Keratinocyte (primary cell): ENCODE measurements around the gene CANT1.

ENCODE experiments used
- EZH2 ChIP-seq: IDR thresholded peaks from one replicate; pipeline ENCODE4 v1.6.1; 2012; ENCODE audit warnings: inconsistent platforms, mild to moderate bottlenecking, low read length, moderate library complexity
- TF ChIP-seq, protein P1 (sequence below), 3 experiments: IDR thresholded peaks in 1 of 3; conservative IDR thresholded peaks in 1 of 3; optimal IDR thresholded peaks in 1 of 3; 2 replicates in 2 of 3; 3 replicates in 1 of 3; pipeline versions ENCODE3 to v1.5.1; 2011; ENCODE audit warnings: low read length in 3 of 3, mild to moderate bottlenecking in 3 of 3, moderate library complexity in 2 of 3, control low read depth in 1 of 3, inconsistent platforms in 1 of 3; ENCODE audit not compliant: insufficient read depth in 2 of 3; ENCODE audit errors: extremely low read depth in 1 of 3

GRCh38 chr17:79055197-79055596, 45.6 kb upstream of the CANT1 start:
- TF ChIP-seq, protein P1, sequence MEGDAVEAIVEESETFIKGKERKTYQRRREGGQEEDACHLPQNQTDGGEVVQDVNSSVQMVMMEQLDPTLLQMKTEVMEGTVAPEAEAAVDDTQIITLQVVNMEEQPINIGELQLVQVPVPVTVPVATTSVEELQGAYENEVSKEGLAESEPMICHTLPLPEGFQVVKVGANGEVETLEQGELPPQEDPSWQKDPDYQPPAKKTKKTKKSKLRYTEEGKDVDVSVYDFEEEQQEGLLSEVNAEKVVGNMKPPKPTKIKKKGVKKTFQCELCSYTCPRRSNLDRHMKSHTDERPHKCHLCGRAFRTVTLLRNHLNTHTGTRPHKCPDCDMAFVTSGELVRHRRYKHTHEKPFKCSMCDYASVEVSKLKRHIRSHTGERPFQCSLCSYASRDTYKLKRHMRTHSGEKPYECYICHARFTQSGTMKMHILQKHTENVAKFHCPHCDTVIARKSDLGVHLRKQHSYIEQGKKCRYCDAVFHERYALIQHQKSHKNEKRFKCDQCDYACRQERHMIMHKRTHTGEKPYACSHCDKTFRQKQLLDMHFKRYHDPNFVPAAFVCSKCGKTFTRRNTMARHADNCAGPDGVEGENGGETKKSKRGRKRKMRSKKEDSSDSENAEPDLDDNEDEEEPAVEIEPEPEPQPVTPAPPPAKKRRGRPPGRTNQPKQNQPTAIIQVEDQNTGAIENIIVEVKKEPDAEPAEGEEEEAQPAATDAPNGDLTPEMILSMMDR (optimal IDR thresholded peaks at IDR 0.05 in 1 of 3, IDR thresholded peaks at IDR 0.05 in 1 of 3, conservative IDR thresholded peaks at IDR 0.05 in 1 of 3; ENCODE audit: extremely low read depth in 1 of 3, insufficient read depth in 2 of 3, low read length in 3 of 3) = no peak
- TF ChIP-seq EZH2 = no peak
